GM18951 (cell line): ENCODE data around the gene BRAT1.
"Not testable (repeated sequence)": the region's sequence is repeated elsewhere in the genome, so short reads cannot be mapped to it uniquely, and the experiment has no call there.

ENCODE experiments used
- POLR2A ChIP-seq: IDR thresholded peaks from 4 replicates; pipeline ENCODE4 v1.6.1; 2011; ENCODE audit warnings: mild to moderate bottlenecking; ENCODE audit not compliant: insufficient read length, insufficient read depth; ENCODE audit errors: extremely low read depth
- in situ Hi-C: fragments of 300-500 bp; cut with MboI; formaldehyde crosslinking; loops from one replicate; pipeline ENCODE4 v1.12.0; 2022; ENCODE audit warnings: low sequenced_read_pairs, mixed read lengths, inconsistent platforms; ENCODE audit not compliant: unreplicated experiment

BRAT1 gene

DNA sequence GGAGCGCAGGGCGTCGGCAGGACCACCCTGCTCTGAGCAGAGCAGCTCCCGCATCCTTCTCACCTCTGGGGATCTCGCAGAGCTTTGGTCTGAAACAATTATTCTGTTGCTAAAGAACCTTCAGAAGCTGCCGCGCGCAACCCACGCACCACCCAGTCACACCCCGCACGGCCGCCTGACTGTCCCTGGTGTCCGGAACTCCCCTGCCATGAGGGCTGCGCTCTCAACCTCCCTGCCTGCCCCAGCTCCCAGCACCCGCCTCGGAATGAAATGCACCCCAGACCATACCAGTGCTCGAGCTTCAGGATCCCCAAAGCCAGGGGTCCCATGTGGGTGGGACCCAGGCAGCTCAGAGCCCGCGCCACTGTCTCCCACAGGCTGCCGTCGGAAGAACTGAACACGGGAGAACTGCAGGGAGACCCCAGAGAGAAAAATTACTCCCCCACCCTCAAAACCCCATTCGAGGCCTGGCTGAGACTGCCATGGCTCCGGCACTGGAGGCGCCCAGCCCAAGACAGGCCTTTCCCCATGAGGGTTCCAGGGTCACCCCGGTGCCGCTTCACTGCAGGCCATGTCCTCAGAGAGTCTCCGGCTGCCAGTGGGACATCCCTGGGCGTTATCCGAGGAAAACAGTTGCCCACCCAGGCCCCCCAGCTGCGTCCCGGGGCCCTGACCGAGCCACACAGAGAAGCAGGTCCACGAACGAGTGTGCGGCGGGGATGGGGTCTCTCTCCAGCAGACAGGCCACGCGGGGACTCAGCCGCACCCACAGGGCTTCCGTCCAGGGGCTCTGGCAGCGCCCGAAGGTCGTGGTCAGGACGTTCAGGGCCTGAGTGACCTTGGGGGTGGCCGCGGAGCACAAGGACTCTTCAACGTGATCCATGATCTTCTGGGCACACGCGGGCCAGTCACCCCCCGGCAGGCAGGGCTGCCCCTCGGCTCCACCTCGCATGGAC, 12.1 kb downstream of the BRAT1 start:
- no peak for TF ChIP-seq POLR2A
- in situ Hi-C loops, result no loop called here

DNA sequence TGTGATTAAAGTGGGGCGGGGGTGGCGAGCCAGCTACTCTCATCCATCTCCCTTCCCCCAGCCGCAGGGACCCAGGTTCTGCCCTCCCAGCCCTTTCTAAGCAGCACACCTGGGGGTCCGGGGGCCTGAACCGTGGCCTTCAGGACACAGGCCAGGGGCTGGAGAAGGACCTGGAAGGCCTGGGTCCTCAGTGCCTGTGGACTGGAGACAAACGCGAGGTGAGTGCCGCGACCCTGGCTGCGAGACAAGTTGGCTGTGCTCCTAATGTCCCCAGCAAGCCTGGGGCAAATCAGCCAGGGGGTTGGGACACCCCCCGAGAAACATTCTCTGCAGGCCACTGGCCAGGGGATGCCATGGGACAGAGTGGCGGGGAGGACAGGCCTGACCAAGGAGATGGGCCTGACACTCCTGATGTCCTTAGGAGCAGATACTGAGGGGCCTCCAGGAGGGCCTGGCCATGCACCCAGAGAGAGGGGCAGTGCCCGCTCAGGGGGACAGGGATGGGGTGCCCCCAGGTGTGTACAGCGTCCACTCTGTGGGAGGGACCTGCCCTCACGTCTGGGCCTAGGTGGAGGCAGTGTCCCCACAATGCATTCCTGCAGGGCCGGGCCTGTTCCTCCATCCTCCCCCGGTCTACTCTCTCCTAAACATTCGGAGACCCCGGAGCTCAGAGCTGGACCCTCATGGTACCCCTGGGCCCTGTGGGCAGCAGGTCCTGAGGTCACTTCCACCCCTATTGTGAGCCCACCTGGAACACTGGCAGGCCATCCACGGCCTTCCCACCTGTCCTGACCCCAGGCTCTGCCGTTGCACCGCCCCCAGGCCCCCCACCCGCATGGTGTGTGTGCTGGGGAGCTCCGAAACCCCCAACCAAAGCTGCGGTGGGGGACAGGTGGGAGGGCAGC, 13.1 kb downstream of the BRAT1 start:
- no peak for TF ChIP-seq POLR2A
- in situ Hi-C loops, result no loop called here

DNA sequence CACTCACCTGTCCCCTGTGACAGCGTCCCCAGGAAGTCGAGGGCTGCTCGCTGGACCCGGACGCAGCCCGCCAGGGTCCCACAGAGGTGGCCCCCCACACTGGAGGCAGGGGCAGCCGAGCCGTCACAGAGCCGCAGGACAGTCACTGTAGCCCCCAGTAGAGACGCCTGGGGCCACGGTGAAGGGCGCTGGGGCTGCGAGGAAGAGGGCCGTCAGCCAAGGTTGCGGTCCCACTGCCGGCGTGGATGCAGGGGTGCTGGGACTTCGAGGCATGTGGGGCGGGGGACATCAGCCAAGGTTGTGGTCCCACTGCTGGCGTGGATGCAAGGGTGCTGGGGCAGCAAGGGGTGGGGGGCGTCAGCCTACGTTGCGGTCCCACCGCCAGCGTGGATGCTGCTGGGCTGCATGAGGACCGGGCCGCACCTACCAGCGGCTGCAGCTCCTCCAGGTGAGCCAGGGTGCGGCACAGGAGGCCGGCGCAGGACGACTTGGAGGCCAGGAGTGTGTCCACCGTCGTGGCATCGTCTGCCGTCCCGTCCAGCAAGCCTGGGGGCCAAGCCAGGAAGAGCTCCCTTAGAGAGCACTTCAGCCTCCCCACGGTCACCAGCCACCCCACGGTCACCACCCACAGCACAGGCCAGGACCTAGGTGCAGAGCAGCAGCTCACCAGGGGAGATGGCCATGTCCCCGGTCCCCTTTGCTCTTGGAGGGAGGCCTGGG, 13.9 kb downstream of the BRAT1 start:
- in situ Hi-C loops, result no loop called here
- no peak for TF ChIP-seq POLR2A

DNA sequence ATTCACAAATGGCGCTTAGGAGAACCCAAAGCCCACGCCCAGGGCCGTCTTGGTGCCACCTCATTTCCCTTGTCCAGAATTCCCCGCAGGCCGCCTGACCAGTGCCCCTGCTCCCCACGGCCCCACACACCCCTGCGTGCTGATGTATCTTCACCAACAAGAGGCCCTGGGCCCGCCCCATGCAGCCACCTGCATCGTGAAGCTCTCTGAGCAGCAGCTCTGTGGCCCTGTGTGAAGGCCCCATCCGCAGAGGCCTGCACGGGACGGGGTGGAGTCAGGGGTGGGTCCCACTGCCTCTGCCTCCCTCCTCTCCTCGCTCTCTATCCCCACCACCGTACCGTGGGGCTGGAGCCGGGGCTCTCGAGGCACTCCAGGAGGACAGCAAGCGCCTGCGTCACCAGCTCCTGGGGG, 14.7 kb downstream of the BRAT1 start:
- TF ChIP-seq POLR2A, result no peak
- in situ Hi-C loops, result no loop called here

DNA sequence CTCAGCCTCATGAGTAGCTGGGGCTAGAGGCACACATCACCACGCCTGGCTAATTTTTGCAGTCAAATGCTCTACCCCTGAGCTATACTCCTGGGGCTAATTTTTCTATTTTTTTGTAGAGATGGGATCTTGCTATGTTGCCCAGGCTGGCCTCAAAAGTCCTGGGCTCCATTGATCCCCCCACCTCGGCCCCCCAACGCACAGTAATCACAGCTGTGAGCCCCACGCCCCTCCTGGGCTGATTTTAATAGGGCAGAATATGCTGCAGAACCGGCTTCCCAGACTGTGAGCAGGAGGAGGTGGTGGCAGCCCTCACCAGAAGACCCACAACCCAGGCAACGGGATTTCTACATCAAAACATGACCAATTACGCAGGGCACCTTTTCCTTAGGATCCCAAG, 15.2 kb downstream of the BRAT1 start:
- in situ Hi-C loops, result no loop called here
- TF ChIP-seq POLR2A, result no peak

DNA sequence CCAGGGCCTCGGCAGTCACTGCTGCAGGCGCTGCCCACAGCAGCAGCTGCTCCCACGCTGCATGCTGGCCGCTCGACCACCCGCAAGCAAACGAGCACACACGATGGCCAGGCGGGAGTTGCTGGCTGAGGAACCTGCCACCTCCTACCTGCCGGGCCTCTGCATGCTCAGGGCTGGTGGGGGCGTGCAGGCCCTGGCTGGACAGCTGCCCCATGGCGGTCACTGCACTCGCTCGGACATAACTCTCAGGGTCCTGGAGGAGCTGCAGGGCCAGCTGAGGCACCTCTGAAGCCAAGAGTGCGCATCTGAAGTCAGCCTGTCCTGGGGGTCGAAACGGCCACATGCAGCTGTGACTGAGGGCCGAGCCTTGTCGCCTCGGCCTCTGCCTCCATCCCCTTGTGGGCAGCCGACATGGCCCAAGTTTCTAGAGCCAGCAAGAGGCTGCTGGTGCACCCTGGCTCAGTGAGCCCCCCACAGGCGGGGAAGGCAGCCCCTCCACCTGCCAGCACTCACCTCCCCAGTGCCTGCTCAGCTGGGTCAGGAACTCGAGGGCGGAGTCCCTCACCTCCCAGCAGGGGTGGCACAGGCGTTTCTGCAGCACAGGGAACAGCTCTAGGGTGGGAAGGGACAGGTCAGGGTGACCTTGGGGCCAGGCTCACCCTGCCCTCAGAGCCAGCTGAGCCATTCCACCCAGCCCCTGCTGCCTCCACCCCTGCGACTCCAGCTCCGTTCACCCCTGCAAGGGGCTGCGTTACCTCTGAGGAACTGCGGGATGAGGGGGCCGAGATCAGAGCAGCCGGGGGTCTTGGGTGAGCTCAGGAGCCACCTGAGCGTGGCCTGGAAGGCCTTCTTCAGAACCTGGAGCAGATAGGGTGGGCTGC, 16.1 kb downstream of the BRAT1 start:
- TF ChIP-seq POLR2A, result no peak
- in situ Hi-C loops, result no loop called here

DNA sequence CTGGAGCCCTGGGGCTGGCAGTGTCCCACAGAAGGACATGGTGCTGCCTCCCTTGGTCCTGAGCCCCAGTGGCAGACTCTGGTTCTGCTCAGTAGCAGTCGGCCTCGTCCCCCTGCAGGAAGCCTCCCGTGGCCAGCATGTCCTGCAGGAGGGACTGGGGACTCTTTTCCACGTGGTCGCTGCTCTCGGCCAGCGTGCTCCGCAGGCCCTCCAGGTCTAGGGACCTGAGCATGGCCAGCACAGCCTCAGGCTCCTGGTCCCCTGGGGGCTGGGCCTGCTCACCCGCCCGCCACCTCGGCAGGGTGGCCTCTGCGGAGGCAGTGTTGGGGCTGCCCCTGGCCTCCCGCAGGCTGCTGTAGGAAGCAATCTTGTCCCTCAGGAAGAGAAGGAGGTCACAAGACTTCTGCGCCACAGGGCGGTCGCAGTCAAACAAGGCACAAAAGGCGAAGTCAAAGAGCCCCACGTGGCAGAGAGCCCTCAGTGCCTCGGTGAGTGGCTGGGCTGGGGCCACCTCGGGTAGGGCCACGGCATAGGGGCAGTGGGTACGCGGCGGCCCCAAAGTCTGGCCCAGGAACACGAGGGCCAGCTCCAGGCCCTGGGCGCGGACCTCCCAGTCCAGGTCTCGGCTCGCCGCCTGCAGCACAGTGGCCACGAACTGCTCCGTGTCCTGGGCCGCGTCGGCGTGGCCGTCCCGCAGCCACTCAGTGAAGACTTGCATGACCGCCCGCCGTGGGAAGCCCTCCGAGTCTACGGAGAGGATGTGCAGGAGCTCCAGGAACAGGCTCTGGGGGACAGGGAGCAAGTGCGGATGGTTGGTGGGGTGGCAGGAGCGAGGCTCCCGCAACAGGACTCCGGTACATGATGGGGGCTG, 17.1 kb downstream of the BRAT1 start:
- in situ Hi-C loops, result no loop called here

DNA sequence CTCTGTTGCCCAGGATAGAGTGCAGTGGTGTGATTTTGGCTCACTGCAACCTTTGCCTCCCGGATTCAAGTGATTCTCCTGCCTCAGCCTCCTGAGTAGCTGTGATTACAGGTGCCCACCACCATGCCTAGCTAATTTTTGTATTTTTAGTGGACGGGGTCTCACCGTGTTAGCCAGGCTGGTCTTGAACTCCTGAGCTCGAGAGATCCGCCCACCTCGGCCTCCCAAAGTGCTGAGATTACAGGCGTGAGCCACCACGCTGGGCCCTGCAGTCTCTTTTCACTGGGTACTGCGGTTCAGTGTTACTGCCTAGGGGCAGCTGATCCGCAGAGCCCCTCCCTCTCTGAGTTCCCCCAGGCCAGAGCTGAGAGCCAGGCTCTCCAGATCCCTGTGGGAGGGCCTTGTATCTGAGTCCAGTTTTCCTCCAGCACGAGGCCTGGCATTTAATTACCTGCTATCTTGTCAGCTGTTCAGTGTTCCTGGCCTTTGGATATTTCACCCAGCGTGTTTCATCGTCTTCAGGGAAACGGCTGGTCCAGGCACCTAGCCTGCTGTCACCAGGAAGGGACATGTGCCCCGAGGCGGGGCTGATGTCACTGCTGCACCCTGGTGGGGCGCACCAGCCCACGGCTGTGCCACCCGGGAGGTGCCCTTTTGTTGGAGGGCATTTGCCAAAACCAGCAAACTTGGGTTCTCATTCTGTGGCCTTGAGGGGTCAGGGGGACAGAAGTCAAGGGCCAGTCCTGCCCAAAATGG, 19.3 kb downstream of the BRAT1 start:
- in situ Hi-C loops, result not testable (repeated sequence)

More for the DNA sequence above, 17.1 kb downstream of the BRAT1 start:
- no peak for TF ChIP-seq POLR2A

DNA sequence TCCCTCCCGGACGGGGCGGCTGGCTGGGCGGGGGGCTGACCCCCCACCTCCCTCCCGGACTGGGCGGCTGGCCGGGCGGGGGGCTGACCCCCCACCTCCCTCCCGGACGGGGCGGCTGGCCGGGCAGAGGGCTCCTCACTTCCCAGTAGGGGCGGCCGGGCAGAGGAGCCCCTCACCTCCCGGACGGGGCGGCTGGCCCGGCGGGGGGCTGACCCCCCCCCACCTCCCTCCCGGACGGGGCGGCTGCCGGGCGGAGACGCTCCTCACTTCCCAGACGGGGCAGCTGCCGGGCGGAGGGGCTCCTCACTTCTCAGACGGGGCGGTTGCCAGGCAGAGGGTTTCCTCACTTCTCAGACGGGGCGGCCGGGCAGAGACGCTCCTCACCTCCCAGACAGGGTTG, 21.1 kb downstream of the BRAT1 start:
- in situ Hi-C loops, result not testable (repeated sequence)

DNA sequence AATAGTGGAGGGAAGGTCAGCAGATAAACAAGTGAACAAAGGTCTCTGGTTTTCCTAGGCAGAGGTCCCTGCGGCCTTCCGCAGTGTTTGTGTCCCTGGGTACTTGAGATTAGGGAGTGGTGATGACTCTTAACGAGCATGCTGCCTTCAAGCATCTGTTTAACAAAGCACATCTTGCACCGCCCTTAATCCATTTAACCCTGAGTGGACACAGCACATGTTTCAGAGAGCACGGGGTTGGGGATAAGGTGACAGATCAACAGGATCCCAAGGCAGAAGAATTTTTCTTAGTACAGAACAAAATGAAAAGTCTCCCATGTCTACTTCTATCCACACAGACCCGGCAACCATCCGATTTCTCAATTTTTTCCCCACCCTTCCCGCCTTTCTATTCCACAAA, 21.8 kb downstream of the BRAT1 start:
- in situ Hi-C loops, result not testable (repeated sequence)

DNA sequence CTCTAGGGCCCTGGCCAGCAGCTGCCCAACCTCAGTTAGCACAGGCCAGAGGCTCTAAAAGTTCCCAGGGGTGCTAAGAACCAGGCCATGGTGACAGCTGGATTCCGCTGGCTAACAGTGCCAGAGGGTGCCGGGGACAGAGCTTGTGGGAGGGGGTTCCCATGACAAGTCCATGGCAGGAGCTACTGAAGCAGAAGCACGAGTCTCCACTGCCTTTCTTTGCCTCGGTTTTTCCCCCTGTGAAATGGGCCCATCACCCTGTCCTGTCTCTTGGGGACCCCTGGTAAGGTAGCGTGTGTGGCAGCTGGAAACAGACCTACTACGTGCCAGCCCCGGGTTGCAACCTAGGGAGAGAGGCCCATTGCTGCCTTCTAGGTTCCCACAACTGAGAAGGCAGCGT, 22.5 kb downstream of the BRAT1 start:
- in situ Hi-C loops, result not testable (repeated sequence)

DNA sequence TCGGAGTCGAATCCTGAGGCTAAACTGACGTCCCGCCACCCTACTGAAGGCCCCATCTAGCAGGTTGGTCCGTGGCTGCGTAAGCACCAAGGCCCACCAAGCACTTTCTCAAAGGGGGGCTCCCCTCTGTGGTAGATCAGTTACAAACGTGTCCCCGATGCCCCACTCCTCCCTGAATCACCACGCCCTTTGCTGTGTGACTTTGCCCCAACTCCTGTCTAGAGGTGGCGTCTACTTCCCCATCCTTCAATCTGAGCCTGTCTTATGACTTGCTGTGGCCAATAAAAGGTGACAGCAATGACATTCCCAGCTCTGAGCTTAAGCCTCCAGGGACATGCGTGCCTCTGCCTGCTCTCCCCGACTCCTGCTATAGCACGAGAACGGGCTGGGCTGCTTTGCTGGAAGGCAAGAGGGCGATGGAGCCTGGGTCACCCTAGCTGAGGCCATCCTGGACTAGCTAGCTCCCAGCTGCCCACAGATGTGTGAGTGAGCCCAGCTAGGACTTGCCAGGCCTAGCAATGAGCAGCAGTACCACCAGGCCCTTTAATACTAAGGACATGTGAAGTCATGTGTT, 23.0 kb downstream of the BRAT1 start:
- in situ Hi-C loops, result not testable (repeated sequence)

DNA sequence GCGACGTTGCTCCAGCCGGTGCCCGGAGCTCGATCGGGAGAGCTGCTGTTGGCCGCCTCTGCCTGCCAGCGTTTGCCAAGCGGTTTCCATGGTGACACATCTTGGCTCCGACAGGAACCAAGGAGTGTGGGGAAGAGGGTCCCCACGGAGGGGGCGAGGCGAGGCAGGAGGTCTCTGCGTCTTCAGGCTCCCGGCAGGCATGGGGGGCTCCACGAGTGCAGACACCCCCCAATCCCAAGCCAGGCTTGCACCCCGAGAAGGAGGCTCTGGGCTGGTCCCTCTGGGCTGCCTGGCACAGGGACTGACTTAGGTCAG, 23.6 kb downstream of the BRAT1 start:
- in situ Hi-C loops, result not testable (repeated sequence)

DNA sequence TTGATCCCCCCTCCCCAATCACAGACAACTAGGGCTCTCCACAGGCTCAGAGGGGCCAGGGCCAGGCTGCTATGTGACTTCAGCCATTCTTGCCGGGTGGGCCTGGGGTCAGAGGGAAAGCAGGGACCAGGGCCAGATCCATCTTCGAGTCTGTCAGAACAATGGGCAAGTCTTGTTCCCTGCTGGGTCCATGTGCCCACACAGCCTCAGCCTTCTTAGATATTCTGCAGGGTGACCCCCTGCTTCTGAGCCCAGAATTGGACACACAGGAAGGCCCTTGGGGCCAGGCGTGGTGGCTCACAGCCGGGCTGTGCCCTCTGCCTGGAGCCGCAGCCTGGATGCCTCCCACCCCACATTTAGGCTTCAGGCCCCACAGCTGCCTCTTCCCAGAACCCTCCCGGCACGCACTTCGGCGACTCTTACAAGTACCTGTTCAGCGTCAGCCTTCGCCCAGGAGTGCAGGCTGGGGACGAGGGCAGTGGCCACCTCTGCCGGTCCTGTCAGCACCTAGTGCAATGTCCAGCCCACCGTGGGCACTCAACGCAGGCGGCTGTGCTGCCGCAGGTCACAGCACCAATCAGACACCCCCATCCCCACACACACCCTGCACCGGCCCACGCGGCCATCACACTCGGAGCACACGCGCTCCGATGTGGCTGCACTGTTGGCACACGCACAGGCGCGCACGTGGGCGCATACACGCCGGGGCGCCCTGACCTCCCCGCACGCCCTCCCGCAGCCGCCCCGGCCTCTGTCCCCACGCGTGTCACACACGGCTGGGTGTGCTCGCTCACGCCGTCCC, 24.1 kb downstream of the BRAT1 start:
- in situ Hi-C loops, result not testable (repeated sequence)
